Gastrocnemius medialis (tissue), 4 donors: ENCODE measurements around the gene YIF1B. TPM values are rescaled to one million over a fixed set of nuclear protein-coding genes. Genes with fewer than 3 reads are reported as not detected.

Source experiments
- ATAC-seq, 2 donors: fragments of 150-250 bp; one replicate each; pipeline ENCODE4 v1.9.1; 2016
- DNase-seq, 2 donors: peaks; one replicate each; pipeline ENCODE4 v3.0.0-alpha.2; 2019
- H3K27ac ChIP-seq, 4 donors: fragments of 200-600 bp; sonication (generic); 1 replicate in 1 of 4; 2 replicates in 3 of 4; pipeline ENCODE4 v1.5.1; 2016 to 2018; ENCODE audit warnings: mild to moderate bottlenecking in 2 of 4, moderate library complexity in 1 of 4
- H3K27me3 ChIP-seq, 3 donors: fragments of 200-600 bp; sonication (generic) in 2 of 3; 1 replicate in 1 of 3; 2 replicates in 2 of 3; pipeline versions ENCODE4 v1.5.1 to v1.6.0; 2016 to 2019; ENCODE audit warnings: mild to moderate bottlenecking in 1 of 3, moderate library complexity in 1 of 3
- H3K36me3 ChIP-seq, 2 donors: fragments of 200-600 bp; sonication (generic) in 1 of 2; one replicate each; pipeline ENCODE4 v1.5.1; 2017 to 2018
- H3K4me1 ChIP-seq, 2 donors: fragments of 200-600 bp; sonication (generic) in 1 of 2; one replicate each; pipeline ENCODE4 v1.5.1; 2016 to 2017; ENCODE audit warnings: mild to moderate bottlenecking in 2 of 2
- H3K4me3 ChIP-seq, 4 donors: fragments of 200-600 bp; sonication (generic) in 3 of 4; 1 replicate in 1 of 4; 2 replicates in 3 of 4; pipeline ENCODE4 v1.5.1; 2016 to 2019; ENCODE audit warnings: mild to moderate bottlenecking in 2 of 4
- H3K9me3 ChIP-seq, 3 donors: fragments of 200-600 bp; sonication (generic) in 2 of 3; 1 replicate in 1 of 3; 2 replicates in 2 of 3; pipeline ENCODE4 v1.5.1; 2016 to 2019
- CTCF ChIP-seq, 5 experiments: fragments of 450-650 bp in 3 of 5; fragments of 200-600 bp in 2 of 5; sonication (generic) in 2 of 5; IDR thresholded peaks in 4 of 5; conservative IDR thresholded peaks in 1 of 5; 1 replicate in 4 of 5; 2 replicates in 1 of 5; pipeline ENCODE4 v1.5.1; 2016 to 2019; ENCODE audit warnings: antibody characterized with exemption in 5 of 5, mild to moderate bottlenecking in 3 of 5, moderate library complexity in 3 of 5
- POLR2A ChIP-seq, 2 donors: fragments of 450-650 bp; IDR thresholded peaks; one replicate each; pipeline ENCODE4 v1.6.1; 2017; ENCODE audit warnings: antibody characterized with exemption in 2 of 2, mild to moderate bottlenecking in 2 of 2, moderate library complexity in 2 of 2
- in situ Hi-C, 4 donors: fragments of 200-750 bp; cut with MboI; loops; one replicate each; pipeline versions ENCODE4 v1.15.0 to v1.8.0; 2017; ENCODE audit warnings: low sequenced_read_pairs in 4 of 4
- intact Hi-C: fragments of 100-400 bp; cut with DNase I; formaldehyde crosslinking; loops from one replicate; pipeline ENCODE4 v1.15.1; 2023; ENCODE audit warnings: low total_unique reads
- total RNA-seq, 4 donors: library from RNA; depleted of rRNA; stranded (reverse); fragments of >200 nt; gene quantifications; one replicate each; pipeline versions ENCODE4 v1.1.0 to v1.2.3, GENCODE V29; 2016

The YIF1B gene
- total RNA-seq, 4 donors from 2014 or later: 28.3 to 39.5 (median 31.9) TPM

GRCh38 chr19:38319421-38320258, 3.9 kb upstream of the YIF1B start, which contains the start of gene KCNK6:
Gene KCNK6 (plus strand): TSS chr19:38319845. CDS start chr19:38319951, 106 bp downstream.
- H3K27me3 ChIP-seq: peaks cover 0 to 14% (median 4%) of the 10 kb centered on the region in 3 donors
- intact Hi-C loops: loop anchor here (5.0 kb wide), 1 partner anchor 412 kb away; the partner anchor contains the start of genes SIPA1L3 and WDR87
- peak within 1 kb of the TSS; percentile 18 to 51 (median 36) for H3K27ac ChIP-seq
- DNase-seq: no peak
- H3K4me3 ChIP-seq: peak within 1 kb of the TSS; percentile 58 to 76 (median 64)
- ATAC-seq: no peak
- peaks cover 6 to 9% of the 10 kb centered on the region in 2 donors for H3K4me1 ChIP-seq
- no peaks in the 10 kb centered on the region for H3K36me3 ChIP-seq
- in situ Hi-C loops: no loop called here
- H3K9me3 ChIP-seq: no peaks in the 10 kb centered on the region
- peak; percentile 30 to 34 for TF ChIP-seq POLR2A (IDR thresholded peaks at IDR 0.05)
- TF ChIP-seq CTCF (IDR thresholded peaks at IDR 0.05 in 4 of 5, conservative IDR thresholded peaks at IDR 0.05 in 1 of 5): no peak

- TF ChIP-seq POLR2A (IDR thresholded peaks at IDR 0.05) (no peak), CTCF (IDR thresholded peaks at IDR 0.05 in 4 of 5, conservative IDR thresholded peaks at IDR 0.05 in 1 of 5) (no peak)
- no peak overlapping the region for H3K27ac ChIP-seq
- in situ Hi-C loops (no loop called here), intact Hi-C loops (loop anchor here (5.0 kb wide), 1 partner anchor 411 kb away; the partner anchor contains the start of genes SIPA1L3 and WDR87)
- H3K27me3 ChIP-seq: peaks cover 0 to 14% (median 4%) of the 10 kb centered on the region in 3 donors
- ATAC-seq: no peak
- H3K4me3 ChIP-seq: no peak overlapping the region
- DNase-seq: no peak
- H3K36me3 ChIP-seq: no peaks in the 10 kb centered on the region
- peaks cover 6 to 9% of the 10 kb centered on the region in 2 donors for H3K4me1 ChIP-seq
- no peaks in the 10 kb centered on the region for H3K9me3 ChIP-seq
These were observed 2.9 kb upstream of the YIF1B start for GRCh38 chr19:38318660-38319059.

- H3K9me3 ChIP-seq: no peaks in the 10 kb centered on the region
- in situ Hi-C loops (no loop called here), intact Hi-C loops (loop anchor here (5.0 kb wide), 1 partner anchor 410 kb away; the partner anchor contains the start of genes SIPA1L3 and WDR87)
- peaks cover 0 to 14% (median 4%) of the 10 kb centered on the region in 3 donors for H3K27me3 ChIP-seq
- TF ChIP-seq POLR2A (IDR thresholded peaks at IDR 0.05): no peak
- no peak for TF ChIP-seq CTCF (IDR thresholded peaks at IDR 0.05 in 4 of 5, conservative IDR thresholded peaks at IDR 0.05 in 1 of 5)
- ATAC-seq: no peak
- H3K4me3 ChIP-seq: no peak overlapping the region
- H3K4me1 ChIP-seq: peaks cover 6 to 9% of the 10 kb centered on the region in 2 donors
- no peak for DNase-seq
- H3K27ac ChIP-seq: peak overlapping the region in 2 of 4 donors; percentile 85 to 93
- no peaks in the 10 kb centered on the region for H3K36me3 ChIP-seq
These were observed 1.4 kb upstream of the YIF1B start for GRCh38 chr19:38317104-38317612.

GRCh38 chr19:38316477-38317067, 825 bp upstream of the YIF1B start:
- no peak for DNase-seq
- in situ Hi-C loops (no loop called here), intact Hi-C loops (loop anchor here (1.0 to 5.0 kb wide), 2 partner anchors 20 to 409 kb away; partner anchors contain the start of genes SIPA1L3 and WDR87)
- Histone ChIP-seq H3K27me3 (peaks cover 0 to 14% (median 2%) of the 10 kb centered on the region in 3 donors), H3K36me3 (no peaks in the 10 kb centered on the region), H3K9me3 (no peaks in the 10 kb centered on the region), H3K4me3 (peak overlapping the region; percentile 59 to 76 (median 66)), H3K4me1 (peaks cover 6 to 9% of the 10 kb centered on the region in 2 donors), H3K27ac (peak overlapping the region; percentile 85 to 93 (median 92))
- ATAC-seq: peak in 1 of 2 donors; percentile 9
- no peak for TF ChIP-seq CTCF (IDR thresholded peaks at IDR 0.05 in 4 of 5, conservative IDR thresholded peaks at IDR 0.05 in 1 of 5)
- TF ChIP-seq POLR2A (IDR thresholded peaks at IDR 0.05): no peak
